ENCODE measurements around the gene COLQ. TPM values are rescaled to one million over a fixed set of nuclear protein-coding genes. Genes with fewer than 3 reads are reported as not detected.
"Not testable (repeated sequence)": the region's sequence is repeated elsewhere in the genome, so short reads cannot be mapped to it uniquely, and the experiment has no call there.

The COLQ gene
- total RNA-seq, 1 donor from 2014 or later, result 1.2 TPM

GRCh38 chr3:15458212-15458780 is 63.2 kb downstream of the COLQ start:
- no peak overlapping the region for H3K27ac Mint-ChIP-seq
- ChIA-PET POLR2A (no interaction called here), CTCF (no interaction called here)
- no peak overlapping the region for H3K4me3 Mint-ChIP-seq
- H3K27me3 Mint-ChIP-seq, result no peaks in the 10 kb centered on the region
- no peak for TF ChIP-seq CTCF (IDR thresholded peaks at IDR 0.05)
- H3K9me3 Mint-ChIP-seq, result peaks cover 3% of the 10 kb centered on the region
- H3K4me1 Mint-ChIP-seq, result no peaks in the 10 kb centered on the region
- no peaks in the 10 kb centered on the region for H3K36me3 Mint-ChIP-seq (ENCODE audit: low read depth)
- intact Hi-C loops (cut with micrococcal nuclease), result no loop called here
- ATAC-seq (ENCODE audit: low read depth) (no peak), DNase-seq (no peak)

- H3K27me3 Mint-ChIP-seq; H3K36me3 Mint-ChIP-seq (ENCODE audit: low read depth); H3K4me3 Mint-ChIP-seq; intact Hi-C loops (cut with micrococcal nuclease); DNase-seq; POLR2A ChIA-PET; H3K4me1 Mint-ChIP-seq; H3K27ac Mint-ChIP-seq; CTCF ChIA-PET; ATAC-seq (ENCODE audit: low read depth); H3K9me3 Mint-ChIP-seq: not testable (repeated sequence)
Observed at GRCh38 chr3:15456915-15457314, 64.6 kb downstream of the COLQ start.

GRCh38 chr3:15456321-15456720 is 65.2 kb downstream of the COLQ start:
- Mint-ChIP-seq H3K27me3 (no peaks in the 10 kb centered on the region), H3K4me3 (no peak overlapping the region), H3K27ac (no peak overlapping the region), H3K9me3 (peaks cover 3% of the 10 kb centered on the region), H3K36me3 (ENCODE audit: low read depth) (no peaks in the 10 kb centered on the region), H3K4me1 (no peaks in the 10 kb centered on the region)
- ATAC-seq (ENCODE audit: low read depth) (no peak), DNase-seq (no peak)
- ChIA-PET POLR2A (no interaction called here), CTCF (no interaction called here)
- no peak for TF ChIP-seq CTCF (IDR thresholded peaks at IDR 0.05)
- intact Hi-C loops (cut with micrococcal nuclease), result no loop called here

GRCh38 chr3:15455756-15456155 is 65.8 kb downstream of the COLQ start:
- H3K36me3 Mint-ChIP-seq (ENCODE audit: low read depth), result no peaks in the 10 kb centered on the region
- H3K9me3 Mint-ChIP-seq, result peaks cover 3% of the 10 kb centered on the region
- DNase-seq, result no peak
- no peaks in the 10 kb centered on the region for H3K4me1 Mint-ChIP-seq
- no peaks in the 10 kb centered on the region for H3K27me3 Mint-ChIP-seq
- CTCF ChIA-PET, result no interaction called here
- POLR2A ChIA-PET, result no interaction called here
- no peak for ATAC-seq (ENCODE audit: low read depth)
- no peak overlapping the region for H3K4me3 Mint-ChIP-seq
- no peak for TF ChIP-seq CTCF (IDR thresholded peaks at IDR 0.05)
- no peak overlapping the region for H3K27ac Mint-ChIP-seq
- intact Hi-C loops (cut with micrococcal nuclease), result no loop called here

GRCh38 chr3:15454965-15455364 is 66.5 kb downstream of the COLQ start:
- H3K4me1 Mint-ChIP-seq, result no peaks in the 10 kb centered on the region
- no peak overlapping the region for H3K27ac Mint-ChIP-seq
- CTCF ChIA-PET, result no interaction called here
- H3K9me3 Mint-ChIP-seq, result peaks cover 3% of the 10 kb centered on the region
- intact Hi-C loops (cut with micrococcal nuclease), result no loop called here
- TF ChIP-seq CTCF (IDR thresholded peaks at IDR 0.05), result no peak
- ATAC-seq (ENCODE audit: low read depth) (no peak), DNase-seq (no peak)
- no peaks in the 10 kb centered on the region for H3K27me3 Mint-ChIP-seq
- H3K4me3 Mint-ChIP-seq, result no peak overlapping the region
- no peaks in the 10 kb centered on the region for H3K36me3 Mint-ChIP-seq (ENCODE audit: low read depth)
- POLR2A ChIA-PET, result no interaction called here

GRCh38 chr3:15453991-15454625 is 67.4 kb downstream of the COLQ start:
- Mint-ChIP-seq H3K4me3 (no peak overlapping the region), H3K9me3 (peaks cover 3% of the 10 kb centered on the region), H3K27ac (no peak overlapping the region), H3K4me1 (no peaks in the 10 kb centered on the region), H3K27me3 (no peaks in the 10 kb centered on the region), H3K36me3 (ENCODE audit: low read depth) (no peaks in the 10 kb centered on the region)
- no peak for TF ChIP-seq CTCF (IDR thresholded peaks at IDR 0.05)
- intact Hi-C loops (cut with micrococcal nuclease), result no loop called here
- CTCF ChIA-PET, result no interaction called here
- DNase-seq (no peak), ATAC-seq (ENCODE audit: low read depth) (no peak)
- POLR2A ChIA-PET, result interaction anchor here (0.7 kb wide), 1 partner anchor 196 kb away, joined by 8 read pairs; no protein-coding TSS in a partner anchor

All from activated B cell treated with CpG ODN at 0.5 μM for 24 hours (primary cell).